ENCODE results near the gene GPSM1. TPM values are rescaled to one million over a fixed set of nuclear protein-coding genes. Genes with fewer than 3 reads are reported as not detected.

Gene GPSM1
- total RNA-seq, 4 donors from 2014 or later, result 10.0 to 14.9 (median 13.0) TPM

DNA sequence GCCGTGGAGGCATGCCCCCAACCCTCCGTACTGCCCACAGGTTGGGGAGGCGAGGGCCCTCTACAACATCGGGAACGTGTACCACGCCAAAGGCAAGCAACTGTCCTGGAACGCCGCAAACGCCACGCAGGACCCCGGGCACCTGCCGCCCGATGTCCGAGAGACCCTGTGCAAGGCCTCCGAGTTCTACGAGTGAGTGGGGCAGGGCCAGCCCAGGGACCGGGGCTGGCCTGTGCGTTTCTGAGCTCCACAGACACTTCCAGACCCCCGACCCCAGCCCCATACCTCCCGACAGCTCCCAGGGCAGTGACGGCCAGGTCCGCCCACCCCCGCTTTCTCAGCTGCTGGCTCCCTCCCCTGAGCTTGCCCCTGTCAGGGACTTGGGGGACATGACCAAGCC lies 9.5 kb downstream of the GPSM1 start:
- Histone ChIP-seq H3K4me1 (peaks cover 0 to 24% (median 0%) of the 10 kb centered on the region in 3 donors), H3K27me3 (no peaks in the 10 kb centered on the region), H3K36me3 (peaks cover 0 to 74% of the 10 kb centered on the region in 2 donors), H3K27ac (no peak overlapping the region), H3K9me3 (no peaks in the 10 kb centered on the region), H3K4me3 (no peak overlapping the region)
- TF ChIP-seq EP300 (IDR thresholded peaks at IDR 0.05), result no peak
- TF ChIP-seq, protein P1, sequence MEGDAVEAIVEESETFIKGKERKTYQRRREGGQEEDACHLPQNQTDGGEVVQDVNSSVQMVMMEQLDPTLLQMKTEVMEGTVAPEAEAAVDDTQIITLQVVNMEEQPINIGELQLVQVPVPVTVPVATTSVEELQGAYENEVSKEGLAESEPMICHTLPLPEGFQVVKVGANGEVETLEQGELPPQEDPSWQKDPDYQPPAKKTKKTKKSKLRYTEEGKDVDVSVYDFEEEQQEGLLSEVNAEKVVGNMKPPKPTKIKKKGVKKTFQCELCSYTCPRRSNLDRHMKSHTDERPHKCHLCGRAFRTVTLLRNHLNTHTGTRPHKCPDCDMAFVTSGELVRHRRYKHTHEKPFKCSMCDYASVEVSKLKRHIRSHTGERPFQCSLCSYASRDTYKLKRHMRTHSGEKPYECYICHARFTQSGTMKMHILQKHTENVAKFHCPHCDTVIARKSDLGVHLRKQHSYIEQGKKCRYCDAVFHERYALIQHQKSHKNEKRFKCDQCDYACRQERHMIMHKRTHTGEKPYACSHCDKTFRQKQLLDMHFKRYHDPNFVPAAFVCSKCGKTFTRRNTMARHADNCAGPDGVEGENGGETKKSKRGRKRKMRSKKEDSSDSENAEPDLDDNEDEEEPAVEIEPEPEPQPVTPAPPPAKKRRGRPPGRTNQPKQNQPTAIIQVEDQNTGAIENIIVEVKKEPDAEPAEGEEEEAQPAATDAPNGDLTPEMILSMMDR (IDR thresholded peaks at IDR 0.05), result no peak
- no CpG with 5 or more reads among the region's 23 CpGs for WGBS, 2 donors (ENCODE audit: low coverage in 1 of 2)
- ATAC-seq, result no peak

DNA sequence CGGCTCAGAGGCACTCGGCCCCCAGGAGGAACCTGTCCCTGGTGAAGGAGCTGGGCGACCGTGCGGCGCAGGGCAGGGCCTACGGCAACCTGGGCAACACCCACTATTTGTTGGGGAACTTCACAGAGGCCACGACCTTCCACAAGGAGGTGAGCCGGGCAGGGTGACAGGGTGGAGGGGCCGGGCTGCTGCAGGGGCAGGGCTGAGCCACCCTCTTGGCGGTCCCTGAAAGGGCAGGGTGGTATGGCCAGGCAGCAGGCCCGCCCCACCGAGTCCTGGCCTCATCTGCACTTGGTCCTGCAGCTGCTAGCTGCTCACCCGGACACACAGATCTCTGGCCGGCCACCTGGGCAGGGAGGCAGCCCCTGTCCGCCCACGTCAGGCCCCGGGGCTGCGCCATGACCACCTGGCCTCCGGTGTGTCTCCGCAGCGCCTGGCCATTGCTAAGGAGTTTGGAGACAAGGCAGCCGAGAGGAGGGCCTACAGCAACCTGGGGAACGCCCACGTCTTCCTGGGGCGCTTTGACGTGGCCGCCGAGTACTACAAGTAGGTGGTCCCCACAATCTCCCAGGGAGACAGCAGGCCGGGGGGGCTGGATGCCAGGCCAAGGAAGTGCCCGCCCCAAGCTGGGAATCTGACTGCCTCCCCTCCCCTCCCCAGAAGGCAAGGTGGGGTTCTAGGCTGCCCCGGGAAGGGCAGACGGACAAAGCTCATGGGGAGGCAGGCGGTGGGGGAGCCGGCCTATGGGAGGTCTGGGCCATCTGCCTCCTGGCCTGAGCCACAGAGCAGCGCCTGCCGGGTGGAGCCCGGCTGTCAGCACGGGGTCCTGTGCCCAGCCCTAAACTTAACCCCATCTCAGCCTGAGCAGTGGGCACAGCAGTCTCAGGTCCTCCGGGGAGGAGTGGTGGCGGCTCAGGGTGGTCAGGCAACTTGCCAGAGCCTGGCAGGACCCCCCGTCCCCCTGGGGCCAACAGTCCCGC lies 10.4 kb downstream of the GPSM1 start:
- H3K27me3 ChIP-seq, result no peaks in the 10 kb centered on the region
- no peak for TF ChIP-seq POLR2A (IDR thresholded peaks at IDR 0.05)
- no peak for TF ChIP-seq POLR2AphosphoS5 (IDR thresholded peaks at IDR 0.05)
- TF ChIP-seq, protein P1 (IDR thresholded peaks at IDR 0.05), result no peak
- no peak for TF ChIP-seq EP300 (IDR thresholded peaks at IDR 0.05)
- H3K9me3 ChIP-seq, result no peaks in the 10 kb centered on the region
- no peak overlapping the region for H3K27ac ChIP-seq
- peaks cover 0 to 32% (median 7%) of the 10 kb centered on the region in 3 donors for H3K4me1 ChIP-seq
- WGBS, 2 donors (ENCODE audit: low coverage in 1 of 2), result no CpG with 5 or more reads among the region's 43 CpGs
- H3K36me3 ChIP-seq, result peaks cover 0 to 74% of the 10 kb centered on the region in 2 donors
- no peak overlapping the region for H3K4me3 ChIP-seq
- no peak for ATAC-seq

DNA sequence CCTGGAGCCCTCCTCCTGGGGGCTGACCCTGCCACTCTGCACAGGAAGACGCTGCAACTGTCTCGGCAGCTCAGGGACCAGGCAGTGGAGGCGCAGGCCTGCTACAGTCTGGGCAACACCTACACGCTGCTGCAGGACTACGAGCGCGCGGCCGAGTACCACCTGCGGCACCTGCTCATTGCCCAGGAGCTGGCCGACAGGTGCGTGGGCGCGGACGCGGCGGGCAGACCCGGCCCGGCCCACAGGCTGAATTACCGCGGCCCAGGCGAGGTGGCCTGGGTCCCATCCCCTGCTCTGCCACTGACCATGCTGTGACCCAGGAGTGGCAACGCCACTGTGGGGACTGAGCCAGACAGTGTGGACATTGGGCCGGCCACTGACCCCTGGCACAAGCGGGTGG lies 11.2 kb downstream of the GPSM1 start:
- Histone ChIP-seq H3K36me3 (peaks cover 0 to 74% of the 10 kb centered on the region in 2 donors), H3K4me3 (no peak overlapping the region), H3K27me3 (no peaks in the 10 kb centered on the region), H3K9me3 (no peaks in the 10 kb centered on the region), H3K27ac (no peak overlapping the region), H3K4me1 (peaks cover 0 to 39% (median 11%) of the 10 kb centered on the region in 3 donors)
- TF ChIP-seq EP300 (IDR thresholded peaks at IDR 0.05) (no peak), POLR2AphosphoS5 (IDR thresholded peaks at IDR 0.05) (no peak), POLR2A (IDR thresholded peaks at IDR 0.05) (no peak)
- TF ChIP-seq, protein P1 (IDR thresholded peaks at IDR 0.05), result no peak
- 97% methylated on average over 6 of the region's 25 CpGs; no CpG with 5 or more reads in 1 of the 2 donors for WGBS, 2 donors (ENCODE audit: low coverage in 1 of 2)
- no peak for ATAC-seq

DNA sequence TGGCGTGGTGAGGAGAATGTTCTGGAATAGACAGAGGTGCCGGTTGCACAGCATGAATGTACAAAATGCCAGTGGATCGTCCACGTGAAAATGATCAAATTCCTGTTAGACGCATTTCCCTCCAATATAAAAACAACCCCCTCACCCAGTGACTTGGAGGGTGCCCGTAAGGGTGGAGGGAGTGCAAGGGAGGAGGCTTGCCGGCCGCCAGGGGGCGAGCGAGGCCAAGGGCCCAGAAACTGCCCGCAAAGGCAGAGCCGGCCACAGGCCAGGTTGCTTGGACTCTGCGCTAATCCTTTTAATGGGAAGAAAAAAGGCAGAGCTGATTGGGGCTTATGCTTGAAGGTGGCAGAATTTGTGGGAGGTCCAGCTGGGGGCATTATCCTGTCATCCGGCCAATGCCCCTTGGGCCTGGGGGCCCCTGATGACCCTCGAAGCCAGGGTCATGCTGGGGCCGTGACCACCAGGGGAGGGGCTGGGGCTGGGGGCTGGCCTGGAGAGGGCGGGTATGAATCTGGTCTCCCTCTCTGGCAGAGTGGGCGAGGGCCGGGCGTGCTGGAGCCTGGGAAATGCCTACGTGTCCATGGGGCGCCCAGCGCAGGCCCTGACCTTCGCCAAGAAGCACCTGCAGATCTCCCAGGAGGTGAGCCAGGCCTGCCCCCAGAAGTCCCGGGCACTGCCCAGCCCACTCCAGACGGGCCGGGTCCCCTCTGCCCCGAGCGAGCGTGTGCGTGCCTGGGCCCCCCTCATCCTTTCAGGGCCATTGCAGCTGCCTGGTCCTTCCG lies 12.0 kb downstream of the GPSM1 start:
- 52% methylated on average over 5 of the region's 32 CpGs; no CpG with 5 or more reads in 1 of the 2 donors for WGBS, 2 donors (ENCODE audit: low coverage in 1 of 2)
- H3K4me1 ChIP-seq, result peaks cover 0 to 39% (median 11%) of the 10 kb centered on the region in 3 donors
- H3K36me3 ChIP-seq, result peaks cover 0 to 68% of the 10 kb centered on the region in 2 donors
- TF ChIP-seq, protein P1 (IDR thresholded peaks at IDR 0.05), result peak in 3 of 4 experiments; percentile 81 to 92 (median 83)
- no peak for TF ChIP-seq POLR2AphosphoS5 (IDR thresholded peaks at IDR 0.05)
- no peak for TF ChIP-seq EP300 (IDR thresholded peaks at IDR 0.05)
- H3K27ac ChIP-seq, result no peak overlapping the region
- no peak overlapping the region for H3K4me3 ChIP-seq
- no peaks in the 10 kb centered on the region for H3K27me3 ChIP-seq
- peak; percentile 57 for ATAC-seq
- H3K9me3 ChIP-seq, result no peaks in the 10 kb centered on the region
